C4-2B (cell line): Measurements from ENCODE around the gene EFCAB5.

Experiments used
- CTCF ChIP-seq: fragments of 450-650 bp; conservative IDR thresholded peaks from 2 replicates; pipeline ENCODE4 v1.5.1; 2017; ENCODE audit warnings: mild to moderate bottlenecking
- ZFX ChIP-seq: fragments of 450-650 bp; IDR thresholded peaks from 2 replicates; pipeline ENCODE4 v1.6.1; 2017

GRCh38 chr17:30132615-30133014, 191.2 kb downstream of the EFCAB5 start:
- TF ChIP-seq CTCF (no peak), ZFX (no peak)
